Neural cell (in vitro differentiated cells): ENCODE measurements around the gene DPY30. TPM values are rescaled to one million over a fixed set of nuclear protein-coding genes. Genes with fewer than 3 reads are reported as not detected.

Experiments
- H2AFZ ChIP-seq: fragments of 200-600, 300-800 bp; sonication (generic), shearing (Covaris generic); 2 replicates; pipeline ENCODE4 v1.6.0; 2014; ENCODE audit warnings: low read depth, mild to moderate bottlenecking, antibody characterized with exemption, low read length, moderate library complexity
- H3F3A ChIP-seq: fragments of 200-600 bp; shearing (Covaris generic); 2 replicates; pipeline ENCODE4 v1.6.1; 2016; ENCODE audit warnings: mild to moderate bottlenecking, moderate library complexity, mixed read lengths, antibody characterized with exemption, low read length; ENCODE audit not compliant: insufficient read depth, poor library complexity, severe bottlenecking
- H3K27ac ChIP-seq: fragments of 200-600, 300-800 bp; sonication (generic), shearing (Covaris generic); 2 replicates; pipeline ENCODE4 v1.5.1; 2014; ENCODE audit warnings: mild to moderate bottlenecking, low read length, moderate library complexity
- H3K27me3 ChIP-seq: fragments of 300-800, 200-600 bp; sonication (generic), shearing (Covaris generic); 2 replicates; pipeline ENCODE4 v1.6.0; 2014; ENCODE audit warnings: mild to moderate bottlenecking, low read depth, low read length, moderate library complexity; ENCODE audit not compliant: insufficient read depth
- H3K36me3 ChIP-seq: fragments of 300-800, 200-600 bp; sonication (generic), shearing (Covaris generic); 2 replicates; pipeline ENCODE4 v1.5.1; 2014; ENCODE audit warnings: mild to moderate bottlenecking, antibody characterized with exemption, low read length, moderate library complexity; ENCODE audit not compliant: insufficient read depth
- H3K4me2 ChIP-seq: fragments of 300-800, 200-600 bp; sonication (generic), shearing (Covaris generic); 2 replicates; pipeline ENCODE4 v1.6.0; 2014; ENCODE audit warnings: mild to moderate bottlenecking, low read length
- H3K4me3 ChIP-seq: fragments of 300-800, 200-600 bp; sonication (generic), shearing (Covaris generic); 2 replicates; pipeline ENCODE4 v1.5.1; 2014; ENCODE audit warnings: mild to moderate bottlenecking, low read length, moderate library complexity
- H3K79me2 ChIP-seq: fragments of 200-600 bp; shearing (Covaris generic); replicated peaks from 2 replicates; pipeline ENCODE4 v1.6.0; 2014; ENCODE audit warnings: mild to moderate bottlenecking, low read length, moderate library complexity; ENCODE audit not compliant: insufficient read depth
- H3K9ac ChIP-seq: fragments of 300-800, 200-600 bp; sonication (generic), shearing (Covaris generic); 2 replicates; pipeline ENCODE4 v1.6.1; 2016; ENCODE audit warnings: mild to moderate bottlenecking, low read length, mixed read lengths
- H3K9me2 ChIP-seq: fragments of 200-600 bp; shearing (Covaris generic); 2 replicates; pipeline ENCODE4 v1.6.1; 2016; ENCODE audit warnings: mild to moderate bottlenecking, low read length, mixed read lengths; ENCODE audit not compliant: insufficient read depth
- H3K9me3 ChIP-seq: fragments of 200-600, 300-800 bp; sonication (generic), shearing (Covaris generic); 2 replicates; pipeline ENCODE4 v1.6.1; 2016; ENCODE audit warnings: mild to moderate bottlenecking, mixed run types, low read length, moderate library complexity, mixed read lengths
- H4K20me1 ChIP-seq: fragments of 200-600 bp; shearing (Covaris generic); 2 replicates; pipeline ENCODE4 v1.6.1; 2016; ENCODE audit warnings: mild to moderate bottlenecking, mixed run types; ENCODE audit not compliant: insufficient read depth
- CTCF ChIP-seq: fragments of 450-650 bp; IDR thresholded peaks from 2 replicates; pipeline ENCODE4 v1.5.1; 2014; ENCODE audit warnings: antibody characterized with exemption, mild to moderate bottlenecking, moderate library complexity; ENCODE audit not compliant: poor library complexity, severe bottlenecking
- EP300 ChIP-seq: fragments of 450-650 bp; conservative IDR thresholded peaks from 2 replicates; pipeline ENCODE4 v1.6.1; 2014; ENCODE audit warnings: antibody characterized with exemption, mild to moderate bottlenecking, moderate library complexity; ENCODE audit not compliant: poor library complexity, severe bottlenecking
- EZH2 ChIP-seq: fragments of 200-600, 300-800 bp; shearing (Covaris generic), sonication (generic); IDR thresholded peaks from 2 replicates; pipeline ENCODE4 v1.6.1; 2014; ENCODE audit warnings: antibody characterized with exemption, low read length, borderline replicate concordance, mild to moderate bottlenecking; ENCODE audit not compliant: insufficient read depth, poor library complexity, severe bottlenecking
- MXI1 ChIP-seq: fragments of 450-650 bp; conservative IDR thresholded peaks from 2 replicates; pipeline ENCODE4 v1.6.1; 2014; ENCODE audit warnings: antibody characterized with exemption, mild to moderate bottlenecking; ENCODE audit not compliant: poor library complexity, severe bottlenecking
- POLR2AphosphoS5 ChIP-seq: IDR thresholded peaks from 2 replicates; pipeline ENCODE4 v1.6.1; 2012
- RAD21 ChIP-seq: fragments of 450-650 bp; conservative IDR thresholded peaks from 2 replicates; pipeline ENCODE4 v1.6.1; 2014; ENCODE audit warnings: antibody characterized with exemption, mild to moderate bottlenecking, moderate library complexity
- REST ChIP-seq: IDR thresholded peaks from 2 replicates; pipeline ENCODE4 v1.6.1; 2012; ENCODE audit warnings: borderline replicate concordance
- SMC3 ChIP-seq: fragments of 450-650 bp; conservative IDR thresholded peaks from 2 replicates; pipeline ENCODE4 v1.6.1; 2014; ENCODE audit warnings: antibody characterized with exemption, mild to moderate bottlenecking, moderate library complexity; ENCODE audit not compliant: poor library complexity
- TAF1 ChIP-seq: IDR thresholded peaks from 2 replicates; pipeline ENCODE4 v1.6.1; 2012; ENCODE audit warnings: low read depth
- polyA plus RNA-seq: library from polyadenylated mRNA; depleted of rRNA; stranded (reverse); fragments of >200 nt; gene quantifications from 2 replicates; pipeline ENCODE4 v1.2.3, GENCODE V29; 2014

DPY30 gene
- polyA plus RNA-seq, 1 donor from 2014 or later = 201 TPM

DNA sequence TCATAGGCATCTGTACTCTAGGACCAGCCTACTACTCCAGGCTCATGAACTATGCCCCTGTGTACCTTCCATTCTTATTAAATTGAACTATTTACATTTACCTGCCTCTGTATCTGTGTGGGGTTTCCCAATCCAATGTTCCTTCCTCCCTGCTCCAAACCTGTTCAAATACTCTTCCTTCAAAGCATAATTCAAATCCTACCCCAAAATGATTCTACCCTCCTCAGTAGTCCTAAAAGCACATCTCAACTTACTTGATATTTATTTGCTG, 32.5 kb downstream of the DPY30 start:
- Histone ChIP-seq H3K27me3 (no peaks in the 10 kb centered on the region), H3K27ac (no peak overlapping the region), H2AFZ (no peak overlapping the region), H3K9ac (no peak overlapping the region), H3F3A (peaks cover 14% of the 10 kb centered on the region), H3K79me2 (peaks cover 65% of the 10 kb centered on the region), H3K36me3 (no peaks in the 10 kb centered on the region), H3K9me3 (no peaks in the 10 kb centered on the region), H4K20me1 (peaks cover 7% of the 10 kb centered on the region), H3K4me3 (peak overlapping the region; percentile 98), H3K4me2 (peak overlapping the region; percentile 44), H3K9me2 (no peaks in the 10 kb centered on the region)
- TF ChIP-seq EZH2 = no peak
- no peak for TF ChIP-seq EP300
- no peak for TF ChIP-seq MXI1
- TF ChIP-seq SMC3 = no peak

GRCh38 chr2:32005371-32005976, 34.1 kb downstream of the DPY30 start:
- H3K4me3 ChIP-seq = no peak overlapping the region
- H3K9me2 ChIP-seq = no peaks in the 10 kb centered on the region
- no peaks in the 10 kb centered on the region for H3K9me3 ChIP-seq
- no peak overlapping the region for H3K27ac ChIP-seq
- H3K4me2 ChIP-seq = no peak overlapping the region
- H3K27me3 ChIP-seq = no peaks in the 10 kb centered on the region
- TF ChIP-seq EP300 (no peak), POLR2AphosphoS5 (no peak), EZH2 (no peak), REST (no peak), CTCF (no peak), SMC3 (no peak), MXI1 (no peak), TAF1 (no peak), RAD21 (no peak)
- no peaks in the 10 kb centered on the region for H3K36me3 ChIP-seq
- H3K9ac ChIP-seq = no peak overlapping the region
- H3F3A ChIP-seq = peaks cover 11% of the 10 kb centered on the region
- H2AFZ ChIP-seq = no peak overlapping the region
- H3K79me2 ChIP-seq = peaks cover 74% of the 10 kb centered on the region
- peaks cover 7% of the 10 kb centered on the region for H4K20me1 ChIP-seq

DNA sequence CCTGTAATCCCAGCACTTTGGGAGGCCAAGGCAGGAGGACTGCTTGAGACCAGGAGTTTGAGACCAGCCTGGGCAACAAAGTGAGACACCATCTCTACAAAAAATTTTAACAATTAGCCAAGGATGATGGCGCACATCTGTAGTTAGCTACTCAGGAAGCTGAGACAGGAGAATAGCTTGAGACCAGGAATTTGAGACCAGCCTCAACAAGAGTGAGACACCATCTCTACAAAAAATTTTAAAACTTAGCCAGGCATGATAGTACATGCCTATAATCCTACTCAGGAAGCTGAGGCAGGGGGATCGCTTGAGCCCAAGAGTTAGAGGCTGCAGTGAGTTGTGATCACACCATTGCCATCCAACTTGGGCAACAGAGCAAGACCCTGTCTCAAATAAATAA, 35.8 kb downstream of the DPY30 start:
- Histone ChIP-seq H3K36me3 (no peaks in the 10 kb centered on the region), H3K4me2 (no peak overlapping the region), H3F3A (peaks cover 9% of the 10 kb centered on the region), H4K20me1 (no peaks in the 10 kb centered on the region), H3K9me3 (no peaks in the 10 kb centered on the region), H3K27ac (no peak overlapping the region), H3K9ac (no peak overlapping the region), H3K4me3 (no peak overlapping the region), H3K27me3 (no peaks in the 10 kb centered on the region), H2AFZ (no peak overlapping the region), H3K9me2 (no peaks in the 10 kb centered on the region), H3K79me2 (peaks cover 79% of the 10 kb centered on the region)
- TF ChIP-seq SMC3 (no peak), CTCF (no peak), REST (no peak), TAF1 (no peak), MXI1 (no peak), EZH2 (no peak), POLR2AphosphoS5 (no peak), RAD21 (no peak), EP300 (no peak)
